GOT3 (cell line): ENCODE data around the gene RBMS1.
"Not testable (repeated sequence)": the region's sequence is repeated elsewhere in the genome, so short reads cannot be mapped to it uniquely, and the experiment has no call there.

Source experiments
- DNase-seq: peaks from one replicate; lab custom pipeline; 2025; ENCODE audit warnings: mixed read lengths; lab: John Stamatoyannopoulos, UW

Gene RBMS1

GRCh38 chr2:160433466-160434140, 60.0 kb downstream of the RBMS1 start:
- DNase-seq: no peak

GRCh38 chr2:160432633-160433032, 61.0 kb downstream of the RBMS1 start:
- no peak for DNase-seq

- no peak for DNase-seq
Measured at GRCh38 chr2:160431441-160431840, 62.2 kb downstream of the RBMS1 start.

- no peak for DNase-seq
Measured at GRCh38 chr2:160430001-160430344, 63.6 kb downstream of the RBMS1 start.

GRCh38 chr2:160429248-160430000, 64.2 kb downstream of the RBMS1 start:
- no peak for DNase-seq

GRCh38 chr2:160428405-160428763, 65.2 kb downstream of the RBMS1 start:
- no peak for DNase-seq

- no peak for DNase-seq
Measured at GRCh38 chr2:160427629-160428404, 65.8 kb downstream of the RBMS1 start.

- DNase-seq: no peak
Measured at GRCh38 chr2:160426604-160427003, 67.0 kb downstream of the RBMS1 start.

GRCh38 chr2:160425434-160426151, 68.0 kb downstream of the RBMS1 start:
- no peak for DNase-seq

GRCh38 chr2:160423126-160423525, 70.5 kb downstream of the RBMS1 start:
- no peak for DNase-seq

GRCh38 chr2:160421646-160422501, 71.7 kb downstream of the RBMS1 start:
- not testable (repeated sequence) for DNase-seq

GRCh38 chr2:160420711-160421110, 72.9 kb downstream of the RBMS1 start:
- no peak for DNase-seq

GRCh38 chr2:160419776-160420505, 73.7 kb downstream of the RBMS1 start:
- DNase-seq: no peak

GRCh38 chr2:160418853-160419252, 74.8 kb downstream of the RBMS1 start:
- DNase-seq: no peak

GRCh38 chr2:160418398-160418765, 75.2 kb downstream of the RBMS1 start:
- DNase-seq: no peak

GRCh38 chr2:160417745-160418397, 75.7 kb downstream of the RBMS1 start:
- DNase-seq: no peak

- no peak for DNase-seq
Measured at GRCh38 chr2:160415991-160416390, 77.6 kb downstream of the RBMS1 start.

GRCh38 chr2:160411955-160412354, 81.7 kb downstream of the RBMS1 start:
- no peak for DNase-seq

- DNase-seq: no peak
Measured at GRCh38 chr2:160411167-160411566, 82.4 kb downstream of the RBMS1 start.

- DNase-seq: no peak
Measured at GRCh38 chr2:160409480-160409879, 84.1 kb downstream of the RBMS1 start.
